GM13977 (cell line): Measurements from ENCODE around the gene CBFA2T2.

ENCODE experiments used
- DNase-seq: peaks from one replicate; pipeline ENCODE4 v3.0.0; 2012; ENCODE audit warnings: low spot score
- CTCF ChIP-seq: IDR thresholded peaks from 2 replicates; pipeline ENCODE4 v1.5.1; 2012; ENCODE audit warnings: mild to moderate bottlenecking, control low read depth; ENCODE audit not compliant: insufficient read depth; ENCODE audit errors: extremely low read depth, missing control alignments
- in situ Hi-C: fragments of 300-500 bp; cut with MboI; formaldehyde crosslinking; loops from one replicate; pipeline ENCODE4 v1.12.0; 2022; ENCODE audit warnings: low sequenced_read_pairs, low pct_unique_long_range_greater_than_20kb, mixed read lengths, inconsistent platforms; ENCODE audit not compliant: unreplicated experiment

The CBFA2T2 gene

DNA sequence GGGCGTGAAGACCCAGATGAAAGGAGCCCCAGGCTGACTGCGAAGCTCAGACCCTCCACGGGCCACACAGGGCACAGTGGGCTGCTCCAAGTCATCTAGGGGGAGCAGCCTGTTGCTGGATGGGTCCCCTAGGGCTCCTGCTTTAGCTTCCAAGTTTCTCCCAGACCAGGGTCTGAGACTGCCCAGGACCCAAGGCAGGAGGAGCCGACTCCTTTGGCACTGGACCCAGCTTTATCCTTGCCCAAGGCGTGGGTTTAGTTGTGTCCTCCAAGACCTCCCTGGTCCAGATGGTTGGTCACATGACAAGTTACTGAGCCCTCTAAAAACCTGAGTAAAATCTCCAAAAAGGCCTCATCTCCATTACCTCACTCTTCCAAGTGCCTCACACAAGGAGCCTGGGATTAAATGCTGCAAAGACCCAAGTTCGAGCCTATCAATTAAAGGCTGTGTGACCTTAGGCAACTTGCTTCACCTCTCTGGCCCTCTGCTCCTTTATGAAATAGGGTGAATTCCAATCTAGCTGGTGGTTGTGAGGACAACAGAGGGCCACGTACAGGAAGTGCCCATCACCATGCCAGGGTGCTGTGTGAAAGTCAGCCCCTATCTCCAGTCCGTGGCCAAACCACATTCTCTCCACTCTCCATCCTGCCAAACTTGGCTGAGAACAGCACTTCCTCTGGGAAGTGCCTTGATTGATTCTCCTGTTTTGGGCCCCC is 181.8 kb downstream of the CBFA2T2 start:
- in situ Hi-C loops, result no loop called here
- no peak for DNase-seq

GRCh38 chr20:33672426-33673113 is 182.7 kb downstream of the CBFA2T2 start:
- no peak for DNase-seq
- TF ChIP-seq CTCF, result no peak
- in situ Hi-C loops, result no loop called here

More for the DNA sequence above, 181.8 kb downstream of the CBFA2T2 start:
- no peak for TF ChIP-seq CTCF

GRCh38 chr20:33673114-33673409 is 183.2 kb downstream of the CBFA2T2 start:
- in situ Hi-C loops, result no loop called here
- no peak for DNase-seq

DNA sequence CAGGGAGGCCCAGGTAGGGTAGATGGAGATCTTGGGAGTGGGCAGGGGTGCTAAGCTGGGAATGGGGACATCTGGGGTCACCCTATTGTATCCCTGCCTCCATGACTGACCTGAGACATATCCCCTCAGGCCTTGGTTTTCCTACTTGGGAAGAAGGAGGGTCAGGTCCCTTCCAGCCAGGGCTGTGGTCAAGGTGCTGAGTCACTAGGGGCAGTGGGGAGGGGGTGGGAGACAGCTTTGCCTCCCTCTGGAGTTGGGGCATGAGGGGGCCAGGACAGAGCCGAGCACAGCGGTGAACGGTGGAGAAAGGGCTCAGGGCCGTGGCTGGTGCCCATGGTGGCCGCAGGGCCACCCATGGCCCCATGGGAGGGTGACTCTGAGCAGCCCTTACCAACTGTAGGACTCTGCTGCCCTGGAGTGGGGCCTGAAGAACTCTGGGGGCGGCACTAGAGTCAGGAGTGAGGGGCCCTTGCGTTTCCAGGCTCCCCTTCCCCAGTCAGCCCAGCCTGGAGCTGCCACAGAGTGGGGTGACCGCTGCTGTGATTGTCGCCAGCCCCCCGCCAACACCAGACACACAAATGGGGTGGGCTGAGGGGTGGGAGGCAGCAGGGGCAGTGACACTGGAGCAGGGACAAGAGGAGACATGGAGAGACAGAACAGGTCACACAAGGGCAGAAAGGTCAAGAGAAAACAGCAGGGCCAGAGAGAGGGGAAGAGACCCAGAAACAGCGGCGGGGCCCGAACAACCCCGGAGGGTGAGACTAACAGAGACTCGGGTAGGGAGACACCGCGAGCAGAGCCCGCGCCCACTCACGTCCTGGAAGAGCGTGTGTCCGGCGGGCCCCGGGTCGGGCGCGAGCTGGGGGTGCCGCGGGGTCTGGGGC is 183.8 kb downstream of the CBFA2T2 start:
- in situ Hi-C loops, result no loop called here
- no peak for TF ChIP-seq CTCF
- DNase-seq, result no peak

More at GRCh38 chr20:33673114-33673409, 183.2 kb downstream of the CBFA2T2 start:
- TF ChIP-seq CTCF, result no peak

GRCh38 chr20:33674294-33675135 is 184.6 kb downstream of the CBFA2T2 start, which contains the start of gene NECAB3:
TSS of gene NECAB3 (minus strand) at chr20:33674428. CDS start at chr20:33674352, 76 bp downstream.
- in situ Hi-C loops, result no loop called here
- DNase-seq, result peak; percentile 93
- no peak for TF ChIP-seq CTCF
